HG02970 (cell line): Measurements from ENCODE around the gene SFT2D1.
A peak's percentile ranks its signal among the peaks of the same experiment; 100 is the strongest.
"Not testable (repeated sequence)": the region's sequence is repeated elsewhere in the genome, so short reads cannot be mapped to it uniquely, and the experiment has no call there.

ENCODE experiments used
- ATAC-seq: cut with Tn5 transposase; IDR thresholded peaks from one replicate; pipeline ENCODE4 v1.9.1; 2021; ENCODE audit warnings: mild to moderate bottlenecking, moderate library complexity, moderate number of reproducible peaks; ENCODE audit not compliant: unreplicated experiment, low FRiP score

Gene SFT2D1

DNA sequence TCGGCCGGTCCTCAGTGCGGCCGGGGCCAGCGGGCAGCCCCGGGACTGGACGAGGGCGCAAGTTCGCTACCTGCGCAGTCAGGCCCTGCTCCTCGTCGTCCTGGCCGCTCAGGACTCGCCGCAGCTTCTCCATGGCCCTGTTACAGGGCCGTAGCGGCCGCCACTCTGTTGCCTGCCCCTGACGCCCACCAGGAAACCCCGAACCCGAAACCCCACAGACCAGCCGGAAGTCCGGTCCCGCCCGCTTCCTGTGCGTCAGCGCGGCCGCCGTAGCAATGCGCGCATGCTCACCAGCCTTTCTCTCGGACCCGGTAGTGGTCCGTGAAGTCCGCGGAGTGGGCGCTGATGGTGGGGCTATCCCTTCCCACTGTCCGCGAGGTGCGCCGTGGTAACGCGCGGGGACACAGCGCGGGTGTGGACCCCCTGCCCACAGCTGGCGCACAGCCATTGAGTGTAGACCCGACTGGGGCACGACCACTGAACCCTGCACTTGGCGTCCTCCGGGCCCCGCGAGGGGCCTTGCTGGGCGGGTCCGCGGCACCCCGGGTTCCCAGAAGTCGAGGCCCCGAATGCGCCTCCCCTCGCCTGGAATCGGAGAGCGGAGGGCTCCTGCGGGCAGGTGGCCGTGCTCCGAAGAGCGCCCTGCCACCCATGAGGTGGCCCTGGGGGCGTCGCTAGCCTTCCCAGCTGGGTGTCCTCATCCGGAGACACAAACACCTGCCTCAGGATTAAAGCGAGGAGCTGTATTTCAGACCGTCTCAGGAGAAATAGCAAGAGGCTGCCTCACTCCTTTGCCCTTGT is at the start of gene SFT2D1:
Gene SFT2D1 (minus strand): TSS at position 197 of the 801 bp plus-strand sequence. CDS start 64 bp downstream, at position 133.
- ATAC-seq: peak; percentile 94

DNA sequence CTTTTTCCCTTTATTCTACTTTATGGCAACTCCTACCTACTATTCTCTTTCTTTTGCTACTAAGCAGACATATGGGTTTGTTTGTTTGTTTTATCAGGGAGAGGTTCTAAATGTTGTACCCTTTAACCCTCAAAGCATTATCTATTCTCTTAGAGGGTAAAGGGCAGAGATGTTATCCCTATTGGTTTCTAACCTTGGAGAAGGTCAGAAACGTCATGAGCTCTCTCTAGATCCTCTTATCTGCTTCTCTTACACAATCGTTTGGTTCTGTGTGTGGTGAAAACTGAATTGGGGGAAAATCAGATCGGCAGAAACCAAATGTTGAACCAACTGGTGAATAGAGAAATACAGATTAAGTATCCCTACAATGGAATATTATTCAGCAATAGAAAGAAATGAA is 46.8 kb upstream of the SFT2D1 start:
- ATAC-seq: no peak

DNA sequence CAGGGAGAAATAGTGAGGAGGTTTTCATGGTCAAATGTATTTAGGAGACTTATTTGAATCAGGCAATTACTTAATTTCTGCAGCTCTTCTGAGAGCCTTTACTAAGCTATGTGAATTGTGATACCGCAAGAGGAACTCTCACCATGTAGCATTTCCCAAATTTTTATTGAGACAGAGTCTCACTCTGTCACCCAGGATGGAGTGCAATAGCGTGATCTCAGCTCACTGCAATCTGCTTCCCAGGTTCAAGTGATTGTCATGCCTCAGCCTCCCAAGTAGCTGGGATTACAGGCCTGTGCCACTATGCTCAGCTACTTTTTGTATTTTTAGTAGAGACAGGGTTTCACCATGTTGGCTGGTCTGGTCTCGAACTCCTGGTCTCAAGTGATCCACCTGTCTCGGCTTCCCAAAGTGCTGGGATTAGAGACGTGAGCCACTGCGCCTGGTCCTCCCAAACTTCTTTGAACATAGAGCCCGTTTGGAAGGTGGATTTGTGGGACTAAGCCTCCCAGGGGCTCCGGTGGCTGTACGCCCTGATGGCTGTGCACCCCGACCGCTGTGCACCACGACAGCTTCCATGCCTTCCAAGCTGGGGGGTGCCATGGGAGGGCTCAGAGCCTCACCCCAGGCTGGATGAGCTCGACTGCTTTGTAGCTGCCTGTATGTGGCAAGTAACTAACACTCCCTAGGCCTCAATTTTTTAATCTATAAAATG is 46.1 kb upstream of the SFT2D1 start:
- ATAC-seq: no peak

DNA sequence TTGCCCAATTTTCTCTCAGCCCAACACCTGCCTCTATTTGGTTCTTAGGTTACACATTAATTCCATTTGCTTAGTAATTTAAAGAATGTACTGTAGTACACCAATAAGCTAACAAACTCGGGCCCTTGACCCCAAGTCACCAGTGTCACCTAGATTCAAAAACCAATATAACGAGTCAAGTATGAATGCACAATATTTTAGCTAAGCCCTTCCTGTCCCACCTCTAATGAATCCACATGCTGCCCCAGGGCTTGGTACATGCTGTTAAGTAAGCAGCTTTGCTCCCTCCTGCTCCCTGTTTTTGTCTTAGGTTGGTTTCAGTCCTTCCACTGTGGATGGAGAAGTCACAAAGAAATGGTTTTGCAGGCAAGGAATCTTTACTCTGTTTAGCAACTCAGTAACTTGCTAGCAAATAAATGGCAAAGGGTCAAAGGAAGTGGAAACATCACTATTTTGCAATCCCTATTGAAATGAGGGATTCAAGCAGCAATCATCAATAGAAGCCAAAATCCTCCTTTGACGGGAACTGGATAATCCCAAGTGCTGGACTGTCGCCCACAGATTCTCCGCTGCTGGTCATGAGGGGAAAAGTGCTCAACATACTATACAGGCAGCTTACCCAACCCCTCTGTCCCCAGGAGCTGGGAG is 45.4 kb upstream of the SFT2D1 start:
- ATAC-seq: no peak

DNA sequence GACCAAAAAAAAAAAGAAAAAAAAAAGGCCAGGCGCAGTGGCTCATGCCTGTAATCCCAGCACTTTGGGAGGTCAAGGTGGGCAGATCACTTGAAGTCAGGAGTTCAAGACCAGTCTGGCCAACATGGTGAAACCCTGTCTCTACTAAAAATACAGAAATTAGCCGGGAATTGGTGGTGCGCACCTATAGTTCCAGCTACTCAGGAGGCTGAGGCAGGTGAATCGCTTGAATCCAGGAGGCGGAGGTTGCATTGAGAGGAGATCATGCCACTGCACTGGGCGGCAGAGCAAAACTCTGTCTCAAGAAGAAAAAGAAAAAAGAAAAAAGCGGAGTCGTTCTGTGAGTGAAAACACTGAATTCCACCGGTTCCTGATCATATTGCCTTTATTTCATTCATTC is 44.8 kb upstream of the SFT2D1 start:
- ATAC-seq: not testable (repeated sequence)

DNA sequence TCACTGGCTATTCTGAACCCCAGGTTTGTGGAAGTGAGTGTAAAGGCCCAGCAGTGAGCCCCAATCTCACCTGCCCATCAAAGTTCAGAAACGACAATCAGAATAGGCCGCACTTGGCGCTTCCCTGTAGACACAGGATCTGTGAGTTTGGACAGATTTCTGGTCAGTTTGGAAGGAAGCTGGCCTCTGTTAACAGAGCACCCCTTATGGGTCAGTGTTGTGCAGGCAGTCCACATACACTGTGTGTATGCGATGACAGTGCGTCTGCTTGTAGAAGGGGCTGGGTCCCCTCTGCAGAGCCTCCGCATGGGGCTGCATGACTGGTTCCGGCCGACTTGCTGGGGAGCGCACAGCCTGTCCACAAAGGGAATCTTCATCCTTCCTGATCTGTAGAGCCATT is 43.8 kb upstream of the SFT2D1 start:
- ATAC-seq: no peak

DNA sequence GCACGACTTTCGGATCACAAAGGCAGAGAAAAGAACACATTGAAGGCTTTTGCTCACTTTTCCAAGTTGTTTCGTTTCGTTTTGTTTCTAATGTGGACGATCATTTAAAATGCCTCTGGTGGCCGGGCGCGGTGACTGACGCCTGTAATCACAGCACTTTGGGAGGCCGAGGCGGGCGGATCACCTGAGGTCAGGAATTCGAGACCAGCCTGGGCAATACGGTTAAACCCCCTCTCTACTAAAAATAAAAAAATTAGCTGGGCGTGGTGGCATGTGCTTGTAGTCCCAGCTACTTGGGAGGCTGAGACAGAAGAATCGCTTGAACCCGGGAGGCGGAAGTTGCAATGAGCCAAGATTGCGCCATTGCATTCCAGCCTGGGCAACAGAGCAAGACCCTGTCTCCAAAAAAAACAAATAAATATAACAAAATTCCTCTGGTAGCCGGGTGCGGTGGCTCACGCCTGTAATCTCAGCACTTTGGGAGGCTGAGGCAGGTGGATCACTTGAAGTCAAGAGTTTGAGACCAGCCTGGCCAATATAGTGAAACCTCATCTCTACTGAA is 41.5 kb upstream of the SFT2D1 start:
- not testable (repeated sequence) for ATAC-seq

DNA sequence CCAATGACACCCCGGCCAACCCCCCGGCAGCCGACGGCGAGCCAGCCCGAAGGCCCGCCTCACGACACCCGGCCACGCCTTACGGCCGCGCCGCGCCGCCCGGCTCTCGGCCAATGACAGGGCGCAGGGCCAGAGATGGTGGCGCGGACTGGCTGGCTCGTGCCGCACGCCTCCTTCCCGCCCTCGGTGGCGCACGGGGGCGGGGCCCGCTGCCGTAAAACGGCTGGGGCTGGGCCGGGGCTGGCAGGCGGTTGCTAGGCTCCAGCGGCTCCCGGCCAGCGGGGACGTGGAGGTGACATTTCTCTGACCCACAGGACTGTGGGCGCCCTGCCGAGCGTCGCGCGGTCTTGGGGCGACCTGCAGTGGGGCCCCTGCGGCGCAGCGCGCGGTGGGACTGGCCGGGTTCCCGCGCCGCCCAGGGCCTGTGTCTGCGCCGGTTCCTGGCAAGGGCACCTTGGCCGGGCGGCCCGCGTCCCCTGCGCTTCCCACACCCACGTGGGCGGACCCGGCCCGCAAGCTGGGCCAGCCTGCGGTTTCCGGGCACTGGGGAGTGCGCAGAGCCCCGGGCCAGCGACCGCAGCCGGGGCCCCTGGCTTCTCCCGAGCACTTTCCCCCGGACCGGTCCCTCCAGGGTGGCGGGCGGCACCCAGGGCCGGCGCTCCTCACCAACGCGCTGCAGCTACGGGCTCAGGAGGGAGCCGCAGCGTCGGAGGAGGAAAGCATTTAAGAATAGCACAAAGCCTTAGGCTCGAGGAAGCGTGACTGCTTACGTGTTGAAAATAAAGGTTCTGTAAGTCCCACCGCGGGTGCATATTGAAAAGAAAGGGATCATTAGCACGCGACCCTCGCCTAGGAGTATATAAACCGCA is 40.8 kb upstream of the SFT2D1 start, which contains the start of gene MPC1:
Gene MPC1 (minus strand): TSS at position 8 of the 869 bp plus-strand sequence. CDS start 64 bp downstream, outside the sequence.
- ATAC-seq: peak; percentile 88

DNA sequence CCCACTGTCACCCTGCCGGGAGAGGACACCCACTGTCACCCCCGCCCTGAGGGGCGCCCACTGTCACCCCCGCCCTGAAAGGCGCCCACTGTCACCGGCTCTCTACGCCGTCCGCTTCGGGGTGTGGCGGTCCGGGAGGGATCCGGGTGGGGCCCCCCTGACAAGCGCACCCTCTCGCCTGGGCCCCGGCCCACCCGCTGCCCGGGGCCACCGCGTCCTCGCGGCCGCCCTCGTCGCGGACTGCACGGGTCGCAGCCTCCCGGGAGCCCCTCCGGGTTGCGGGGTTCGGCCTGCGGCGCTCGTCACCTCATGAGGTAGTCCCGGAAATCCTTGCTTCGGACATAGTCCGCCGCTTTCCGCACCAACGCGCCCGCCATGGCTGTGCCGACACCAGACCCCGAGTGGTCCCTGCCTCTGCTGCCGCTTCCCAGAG is 40.2 kb upstream of the SFT2D1 start:
- peak; percentile 12 for ATAC-seq

DNA sequence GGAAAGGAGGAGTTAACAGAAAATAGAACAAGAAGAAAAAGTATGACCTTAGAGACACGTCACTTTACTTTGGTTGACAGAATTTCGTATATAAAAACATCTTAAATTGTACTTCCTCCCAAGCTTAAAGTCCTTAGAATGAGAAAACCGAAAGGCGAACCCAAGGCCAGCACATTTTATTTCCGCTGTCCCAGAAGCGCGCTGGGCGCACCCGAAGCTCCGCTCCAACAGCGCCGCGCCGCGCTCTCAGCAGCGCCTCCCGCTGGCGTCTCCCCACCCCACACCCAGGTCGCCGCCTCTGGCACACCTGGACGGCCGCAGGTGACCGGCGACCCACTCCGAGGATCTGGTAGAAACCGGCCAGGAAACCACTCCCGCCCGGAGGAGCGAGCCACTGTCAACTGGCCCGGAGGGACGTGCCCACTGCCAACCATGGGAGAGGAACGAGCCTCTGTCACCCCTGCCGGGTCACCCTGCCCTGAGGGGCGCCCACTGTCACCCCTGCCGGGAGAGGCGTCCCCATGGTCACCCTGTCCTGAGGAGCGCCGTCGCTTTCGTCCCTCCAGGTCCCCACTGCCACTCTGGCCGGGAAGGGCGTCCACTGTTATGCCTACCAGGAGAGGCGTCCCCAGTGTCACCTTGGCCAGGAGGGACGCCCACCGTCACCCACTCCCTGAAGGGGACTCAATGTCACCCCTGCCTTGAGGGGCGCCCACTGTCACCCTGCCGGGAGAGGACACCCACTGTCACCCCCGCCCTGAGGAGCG is 39.6 kb upstream of the SFT2D1 start:
- peak; percentile 38 for ATAC-seq

DNA sequence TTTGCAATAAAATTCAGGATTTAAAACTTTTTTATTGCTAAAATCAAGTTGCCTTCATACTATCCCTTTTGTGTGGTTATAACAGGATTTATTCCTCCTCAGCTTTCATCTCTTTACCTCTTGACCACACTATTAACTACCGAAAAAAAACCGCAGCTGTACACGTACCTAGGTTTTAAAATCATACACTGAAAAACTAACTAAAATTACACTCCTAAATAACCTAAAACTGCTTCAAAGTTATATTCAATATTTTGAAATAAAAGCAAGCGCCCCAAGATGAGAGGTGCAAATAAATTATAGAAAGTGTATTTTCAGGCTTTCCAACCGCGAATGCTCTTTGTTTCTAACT is 39.0 kb upstream of the SFT2D1 start:
- ATAC-seq: no peak

DNA sequence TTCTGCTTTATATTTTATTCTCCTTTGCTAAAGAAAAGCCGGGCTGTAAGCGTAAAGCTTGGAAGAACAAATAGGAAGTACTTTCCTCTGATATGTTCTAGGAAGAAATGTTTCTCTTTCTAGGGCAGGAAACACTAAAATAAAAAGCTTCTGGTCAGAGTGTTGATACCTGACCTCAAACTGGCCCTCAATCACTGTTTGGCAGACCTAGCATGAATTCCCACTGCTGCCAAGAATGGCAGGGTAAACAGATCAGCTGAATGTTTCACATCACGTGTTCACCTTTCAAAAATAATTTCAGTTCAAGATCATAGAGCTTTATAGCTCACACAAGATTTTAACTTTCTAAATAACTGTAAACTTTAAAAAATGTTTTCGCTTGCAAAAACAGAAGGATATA is 37.5 kb upstream of the SFT2D1 start:
- no peak for ATAC-seq

DNA sequence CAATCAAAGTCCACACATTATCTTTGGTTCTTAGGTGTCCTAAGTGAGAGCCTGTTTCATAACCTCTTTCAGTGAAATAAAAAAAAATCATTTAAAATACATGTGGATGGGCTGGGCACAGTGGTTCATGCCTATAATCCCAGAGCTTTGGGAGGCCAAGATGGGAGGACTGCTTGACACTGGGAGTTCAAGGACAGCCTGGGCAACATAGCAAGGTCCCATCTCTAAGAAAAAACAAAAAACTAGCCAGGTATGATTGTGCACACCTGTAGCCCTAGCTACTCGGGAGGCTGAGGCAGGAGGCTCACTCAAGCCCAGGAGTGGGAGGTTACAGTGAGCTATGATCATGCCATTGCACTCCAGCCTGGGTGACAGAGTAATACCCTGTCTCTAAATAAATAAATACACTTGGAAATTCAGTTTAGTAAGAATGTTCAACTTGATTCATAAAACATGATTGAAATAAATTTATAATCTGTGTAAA is 36.8 kb upstream of the SFT2D1 start:
- no peak for ATAC-seq

DNA sequence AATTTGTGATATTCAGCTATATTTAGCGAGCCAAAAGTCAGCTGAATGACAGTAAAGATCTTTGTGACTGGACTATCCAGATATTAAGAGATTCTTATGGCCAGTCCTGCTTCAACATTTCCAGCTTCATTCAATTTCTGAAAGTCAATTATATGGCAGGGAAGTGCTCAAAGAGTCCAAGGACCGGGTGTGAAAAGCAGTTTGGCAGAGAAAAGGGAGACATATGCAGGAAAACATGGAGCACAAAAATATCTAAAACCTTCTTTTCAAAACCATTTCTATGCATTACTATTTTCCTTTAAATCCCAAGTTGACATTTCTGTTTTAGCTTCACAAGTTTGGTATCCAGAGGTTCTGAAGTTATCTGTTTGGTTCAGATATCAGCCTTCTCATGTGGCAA is 35.4 kb upstream of the SFT2D1 start:
- ATAC-seq: no peak

DNA sequence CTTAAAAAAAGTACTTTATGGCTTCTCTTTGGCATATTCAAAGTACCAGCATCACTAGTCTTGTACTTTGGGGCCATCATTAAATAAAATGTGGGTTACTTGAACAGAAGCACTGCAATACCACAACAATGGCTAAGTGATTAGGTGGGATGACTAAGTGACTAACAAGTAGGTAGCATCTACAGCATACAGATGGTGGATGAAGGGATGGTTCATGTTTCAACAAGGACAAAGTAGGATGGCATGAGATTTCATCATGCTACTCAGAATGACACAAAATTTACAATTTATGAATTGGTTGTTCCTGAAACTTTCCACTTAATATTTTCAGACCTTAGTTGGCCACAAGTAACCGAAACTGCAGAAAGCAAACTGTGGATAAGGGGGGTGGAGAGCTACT is 32.7 kb upstream of the SFT2D1 start:
- no peak for ATAC-seq

DNA sequence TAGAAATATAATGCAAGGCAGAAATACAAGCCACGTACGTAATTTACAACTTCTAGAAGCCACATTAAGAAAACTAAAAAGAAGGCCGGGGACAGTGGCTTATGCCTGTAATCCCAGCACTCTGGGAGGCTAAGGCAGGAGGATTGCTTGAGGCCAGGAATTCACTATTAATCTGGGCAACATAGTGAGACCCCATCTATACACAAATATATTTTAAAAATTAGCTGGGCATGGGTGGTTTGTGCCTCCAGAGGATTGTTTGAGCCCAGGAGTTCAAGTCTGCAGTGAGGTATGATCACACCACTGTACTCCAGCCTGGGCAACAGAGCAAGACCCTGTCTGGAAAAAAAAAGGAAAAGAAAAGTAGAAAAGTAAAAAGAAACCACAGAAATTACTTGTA is 28.1 kb upstream of the SFT2D1 start:
- no peak for ATAC-seq

DNA sequence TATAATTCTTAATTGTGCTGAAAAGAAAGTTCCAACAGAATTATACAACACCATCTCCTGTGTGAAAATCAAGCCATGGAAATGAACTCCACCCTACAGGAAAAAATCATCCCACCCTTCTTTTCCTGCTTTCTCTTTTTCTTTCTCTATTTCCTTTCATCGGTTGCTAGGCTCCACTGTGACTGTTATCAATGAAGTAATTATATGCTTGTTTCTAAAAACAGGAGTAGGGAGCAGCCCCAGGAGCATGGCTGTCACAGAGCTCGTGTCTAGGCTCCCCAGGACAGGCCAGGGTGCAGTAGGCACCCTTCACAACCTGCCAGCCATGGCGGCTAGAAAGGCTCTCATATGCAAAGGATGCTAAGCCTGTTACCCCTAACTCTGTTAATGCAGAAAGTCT is 27.4 kb upstream of the SFT2D1 start:
- ATAC-seq: no peak

DNA sequence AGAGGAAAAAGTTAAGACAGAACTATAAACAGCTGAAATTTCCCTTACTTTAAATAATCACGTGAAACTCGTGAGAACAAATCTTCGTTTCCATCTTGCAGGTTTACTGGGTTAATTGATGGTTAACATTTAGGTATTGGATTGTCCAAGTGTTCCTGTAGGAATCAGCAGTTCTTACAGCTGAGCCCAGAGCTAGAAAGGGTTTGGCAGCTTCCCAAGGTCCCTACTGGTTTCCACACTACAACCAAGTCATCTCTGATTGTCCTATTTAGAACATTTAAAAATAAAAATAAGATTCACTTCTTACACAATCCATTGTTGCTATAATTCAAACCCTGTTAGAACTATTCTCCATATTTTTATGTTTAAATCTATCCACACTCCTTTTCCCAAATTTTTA is 24.6 kb upstream of the SFT2D1 start:
- no peak for ATAC-seq

DNA sequence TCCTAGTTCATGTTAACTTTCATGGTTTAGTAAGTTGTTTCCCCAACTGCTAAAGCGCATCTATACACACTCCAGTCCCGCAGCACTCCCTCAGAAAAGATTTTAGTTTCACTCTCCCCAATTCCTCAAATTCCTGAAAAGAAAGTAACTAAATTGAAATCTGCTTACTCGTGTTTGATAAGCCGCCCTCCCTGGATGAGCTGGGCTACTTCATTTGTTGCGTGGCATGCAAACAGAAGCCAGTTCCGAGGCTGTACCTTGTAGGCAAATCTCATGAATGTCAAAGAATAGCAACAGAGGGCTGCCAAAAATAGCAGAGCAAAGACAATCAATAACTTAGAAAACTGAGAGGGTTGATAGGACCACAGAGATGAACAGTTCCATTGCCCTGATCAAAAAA is 23.5 kb upstream of the SFT2D1 start:
- no peak for ATAC-seq
